HG02970 (cell line): ENCODE results near the gene POLR2F.
"Not testable (repeated sequence)": the region's sequence is repeated elsewhere in the genome, so short reads cannot be mapped to it uniquely, and the experiment has no call there.

Source experiments
- ATAC-seq: cut with Tn5 transposase; IDR thresholded peaks from one replicate; pipeline ENCODE4 v1.9.1; 2021; ENCODE audit warnings: mild to moderate bottlenecking, moderate library complexity, moderate number of reproducible peaks; ENCODE audit not compliant: unreplicated experiment, low FRiP score

The POLR2F gene

GRCh38 chr22:37976022-37976421 is 22.5 kb downstream of the POLR2F start:
- ATAC-seq: not testable (repeated sequence)

GRCh38 chr22:37976547-37976946 is 23.0 kb downstream of the POLR2F start:
- ATAC-seq: no peak

- no peak for ATAC-seq
Observed at GRCh38 chr22:37979782-37980181, 26.3 kb downstream of the POLR2F start.

GRCh38 chr22:37981282-37982011 is 27.9 kb downstream of the POLR2F start:
- no peak for ATAC-seq

- ATAC-seq: no peak
Observed at GRCh38 chr22:37982151-37982785, 28.8 kb downstream of the POLR2F start.

- no peak for ATAC-seq
Observed at GRCh38 chr22:37982938-37983859, 29.7 kb downstream of the POLR2F start.

- no peak for ATAC-seq
Observed at GRCh38 chr22:37983860-37984791, 30.6 kb downstream of the POLR2F start, which contains the start of gene SOX10. TSS of gene SOX10 (minus strand) at chr22:37984555. CDS start at chr22:37983784, 771 bp downstream.

- ATAC-seq: no peak
Observed at GRCh38 chr22:37985050-37985585, 31.6 kb downstream of the POLR2F start.

- ATAC-seq: no peak
Observed at GRCh38 chr22:37985751-37986281, 32.3 kb downstream of the POLR2F start.

GRCh38 chr22:37986371-37986770 is 32.9 kb downstream of the POLR2F start:
- no peak for ATAC-seq

GRCh38 chr22:37989146-37990045 is 35.9 kb downstream of the POLR2F start:
- no peak for ATAC-seq

- ATAC-seq: no peak
Observed at GRCh38 chr22:37990301-37990700, 36.8 kb downstream of the POLR2F start.

- no peak for ATAC-seq
Observed at GRCh38 chr22:37990862-37991261, 37.4 kb downstream of the POLR2F start.

- ATAC-seq: no peak
Observed at GRCh38 chr22:37991731-37992442, 38.4 kb downstream of the POLR2F start.

GRCh38 chr22:37994049-37994448 is 40.5 kb downstream of the POLR2F start:
- ATAC-seq: no peak

- ATAC-seq: no peak
Observed at GRCh38 chr22:37994982-37995381, 41.5 kb downstream of the POLR2F start.

- no peak for ATAC-seq
Observed at GRCh38 chr22:37995460-37995859, 42.0 kb downstream of the POLR2F start.

- ATAC-seq: no peak
Observed at GRCh38 chr22:37996079-37996478, 42.6 kb downstream of the POLR2F start.
